Measurements from ENCODE around the gene TNFSF12. TPM values are rescaled to one million over a fixed set of nuclear protein-coding genes. Genes with fewer than 3 reads are reported as not detected.

The TNFSF12 gene
- total RNA-seq, 1 experiment from 2014 or later, result 7.1 TPM

DNA sequence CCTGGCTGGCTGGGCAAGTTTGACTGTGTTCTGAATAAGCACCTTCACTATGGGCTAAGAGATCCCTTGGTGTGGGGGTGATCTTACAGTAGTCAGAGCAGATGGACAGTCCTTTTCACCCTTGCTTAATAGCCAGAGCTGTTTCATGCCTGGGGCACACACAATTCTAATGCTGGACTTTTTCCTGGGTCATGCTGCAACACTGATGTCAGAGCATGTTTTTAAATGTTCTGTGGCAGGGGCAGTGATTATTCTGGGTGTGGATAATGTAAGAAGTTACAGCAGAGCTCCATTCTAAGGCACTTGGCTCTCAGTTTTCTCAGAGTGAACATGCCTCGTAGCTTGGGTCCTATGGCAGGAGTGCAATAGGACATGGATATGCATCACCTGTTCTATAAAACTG, 26.6 kb downstream of the TNFSF12 start:
- Mint-ChIP-seq H3K36me3 (ENCODE audit: insufficient read depth in 1 of 3, low read depth in 3 of 3) (peaks cover 60 to 88% (median 73%) of the 10 kb centered on the region in 3 experiments), H3K4me1 (peaks cover 48 to 49% of the 10 kb centered on the region in 2 experiments), H3K4me3 (peak overlapping the region; percentile 98; a peak in 4 of 5 replicates), H3K27ac (peak overlapping the region in 2 of 3 experiments; percentile 44 to 96; a peak in 3 of 7 replicates), H3K27me3 (ENCODE audit: low read depth) (peaks cover 10% of the 10 kb centered on the region), H3K9me3 (peaks cover 3 to 7% of the 10 kb centered on the region in 2 experiments; a peak in 3 of 5 replicates)
- Histone ChIP-seq H3K56ac (ENCODE audit: insufficient read length, low read depth, low read length) (no peak overlapping the region), H3T11ph (ENCODE audit: low read length) (no peak overlapping the region), H4K5ac (ENCODE audit: insufficient read length, low read depth, low read length) (no peak overlapping the region), H2BK12ac (ENCODE audit: insufficient read length, low read depth, low read length) (no peak overlapping the region), H3K18ac (ENCODE audit: insufficient read length, low read depth, low read length) (no peak overlapping the region), H3K79me1 (ENCODE audit: insufficient read depth, low read depth, low read length, poor library complexity, severe bottlenecking) (peaks cover 2% of the 10 kb centered on the region), H2BK120ac (ENCODE audit: low read depth, low read length, poor library complexity, severe bottlenecking) (no peak overlapping the region), H4K91ac (ENCODE audit: insufficient read length, low read depth, low read length) (no peak overlapping the region), H3K14ac (ENCODE audit: insufficient read depth, low read length) (no peak overlapping the region), H3K27me3 (ENCODE audit: insufficient read depth, low read length) (no peaks in the 10 kb centered on the region), H2BK15ac (ENCODE audit: low read depth, low read length) (no peak overlapping the region), H3K23me2 (ENCODE audit: insufficient read length, low read depth, low read length, poor library complexity, severe bottlenecking) (peaks cover 5% of the 10 kb centered on the region), H4K20me1 (ENCODE audit: control insufficient read depth, insufficient read depth, insufficient read length) (no peaks in the 10 kb centered on the region), H3K9me3 (ENCODE audit: control insufficient read depth, low read depth, low read length) (no peaks in the 10 kb centered on the region), H3K23ac (ENCODE audit: insufficient read length, low read depth, low read length) (no peak overlapping the region), H2BK20ac (ENCODE audit: low read depth, low read length, poor library complexity, severe bottlenecking) (no peak overlapping the region), H3K9ac (ENCODE audit: extremely low read depth, insufficient read length, low read length) (no peak overlapping the region), H3K4me1 (ENCODE audit: insufficient read depth, low read length) (peaks cover 4% of the 10 kb centered on the region; the same call in 1 of the 2 replicates), H3K79me2 (ENCODE audit: insufficient read depth, low read length) (peaks cover 21% of the 10 kb centered on the region; the same call in 1 of the 2 replicates), H3K4ac (ENCODE audit: low read depth, low read length) (no peak overlapping the region), H2BK5ac (ENCODE audit: insufficient read length, low read length) (no peak overlapping the region), H4K8ac (replicated peaks; ENCODE audit: insufficient read length, low read depth, low read length) (no peak overlapping the region), H3K4me2 (ENCODE audit: insufficient read depth, insufficient read length, low read length) (no peak overlapping the region), H3K27ac (ENCODE audit: insufficient read length, low read depth, low read length) (no peak overlapping the region), H2AK5ac (ENCODE audit: insufficient read length, low read length) (no peak overlapping the region), H2AFZ (ENCODE audit: low read length) (no peak overlapping the region)
- TF ChIP-seq, protein P1, sequence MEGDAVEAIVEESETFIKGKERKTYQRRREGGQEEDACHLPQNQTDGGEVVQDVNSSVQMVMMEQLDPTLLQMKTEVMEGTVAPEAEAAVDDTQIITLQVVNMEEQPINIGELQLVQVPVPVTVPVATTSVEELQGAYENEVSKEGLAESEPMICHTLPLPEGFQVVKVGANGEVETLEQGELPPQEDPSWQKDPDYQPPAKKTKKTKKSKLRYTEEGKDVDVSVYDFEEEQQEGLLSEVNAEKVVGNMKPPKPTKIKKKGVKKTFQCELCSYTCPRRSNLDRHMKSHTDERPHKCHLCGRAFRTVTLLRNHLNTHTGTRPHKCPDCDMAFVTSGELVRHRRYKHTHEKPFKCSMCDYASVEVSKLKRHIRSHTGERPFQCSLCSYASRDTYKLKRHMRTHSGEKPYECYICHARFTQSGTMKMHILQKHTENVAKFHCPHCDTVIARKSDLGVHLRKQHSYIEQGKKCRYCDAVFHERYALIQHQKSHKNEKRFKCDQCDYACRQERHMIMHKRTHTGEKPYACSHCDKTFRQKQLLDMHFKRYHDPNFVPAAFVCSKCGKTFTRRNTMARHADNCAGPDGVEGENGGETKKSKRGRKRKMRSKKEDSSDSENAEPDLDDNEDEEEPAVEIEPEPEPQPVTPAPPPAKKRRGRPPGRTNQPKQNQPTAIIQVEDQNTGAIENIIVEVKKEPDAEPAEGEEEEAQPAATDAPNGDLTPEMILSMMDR (conservative IDR thresholded peaks at IDR 0.05), result no peak
- DNase-seq, result no peak
- WGBS (ENCODE audit: extremely low coverage, insufficient read length, low lambda C conversion rate), result no CpG with 5 or more reads among the region's 1 CpG

Data from H9 (cell line).